Measurements from ENCODE around the gene WDFY3.
"Not testable (repeated sequence)": the region's sequence is repeated elsewhere in the genome, so short reads cannot be mapped to it uniquely, and the experiment has no call there.

WDFY3 gene

GRCh38 chr4:84666439-84666838, 300.1 kb downstream of the WDFY3 start:
- no peaks in the 10 kb centered on the region for H3K36me3 Mint-ChIP-seq (ENCODE audit: low read depth)
- H3K27ac Mint-ChIP-seq = no peak overlapping the region
- no peaks in the 10 kb centered on the region for H3K9me3 Mint-ChIP-seq
- no peaks in the 10 kb centered on the region for H3K27me3 Mint-ChIP-seq
- DNase-seq = no peak
- H3K4me3 Mint-ChIP-seq = no peak overlapping the region
- H3K4me1 Mint-ChIP-seq (ENCODE audit: low read depth) = no peaks in the 10 kb centered on the region

GRCh38 chr4:84664767-84665166, 301.7 kb downstream of the WDFY3 start:
- not testable (repeated sequence) for H3K36me3 Mint-ChIP-seq (ENCODE audit: low read depth); H3K4me3 Mint-ChIP-seq; H3K27ac Mint-ChIP-seq; DNase-seq; H3K9me3 Mint-ChIP-seq; H3K4me1 Mint-ChIP-seq (ENCODE audit: low read depth); H3K27me3 Mint-ChIP-seq

GRCh38 chr4:84661191-84661939, 305.1 kb downstream of the WDFY3 start:
- no peak for DNase-seq
- Mint-ChIP-seq H3K4me1 (ENCODE audit: low read depth) (no peaks in the 10 kb centered on the region), H3K27ac (no peak overlapping the region), H3K27me3 (peaks cover 8% of the 10 kb centered on the region), H3K9me3 (peaks cover 11% of the 10 kb centered on the region), H3K36me3 (ENCODE audit: low read depth) (no peaks in the 10 kb centered on the region), H3K4me3 (no peak overlapping the region)

- Mint-ChIP-seq H3K4me3 (no peak overlapping the region), H3K4me1 (ENCODE audit: low read depth) (no peaks in the 10 kb centered on the region), H3K27me3 (peaks cover 12% of the 10 kb centered on the region), H3K9me3 (peaks cover 12% of the 10 kb centered on the region), H3K27ac (no peak overlapping the region), H3K36me3 (ENCODE audit: low read depth) (no peaks in the 10 kb centered on the region)
- no peak for DNase-seq
Measured at GRCh38 chr4:84660606-84661005, 305.9 kb downstream of the WDFY3 start.

GRCh38 chr4:84652478-84652877, 314.0 kb downstream of the WDFY3 start:
- Mint-ChIP-seq H3K9me3 (peaks cover 5% of the 10 kb centered on the region), H3K4me1 (ENCODE audit: low read depth) (no peaks in the 10 kb centered on the region), H3K27ac (no peak overlapping the region), H3K36me3 (ENCODE audit: low read depth) (no peaks in the 10 kb centered on the region), H3K4me3 (no peak overlapping the region), H3K27me3 (peaks cover 9% of the 10 kb centered on the region)
- no peak for DNase-seq

GRCh38 chr4:84651499-84651898, 315.0 kb downstream of the WDFY3 start:
- Mint-ChIP-seq H3K27ac (no peak overlapping the region), H3K9me3 (peaks cover 2% of the 10 kb centered on the region), H3K4me1 (ENCODE audit: low read depth) (no peaks in the 10 kb centered on the region), H3K4me3 (no peak overlapping the region), H3K27me3 (peaks cover 5% of the 10 kb centered on the region), H3K36me3 (ENCODE audit: low read depth) (no peaks in the 10 kb centered on the region)
- DNase-seq = no peak

- DNase-seq = no peak
- Mint-ChIP-seq H3K4me1 (ENCODE audit: low read depth) (no peaks in the 10 kb centered on the region), H3K27me3 (no peaks in the 10 kb centered on the region), H3K9me3 (no peaks in the 10 kb centered on the region), H3K27ac (no peak overlapping the region), H3K36me3 (ENCODE audit: low read depth) (no peaks in the 10 kb centered on the region), H3K4me3 (no peak overlapping the region)
Measured at GRCh38 chr4:84648863-84649647, 317.4 kb downstream of the WDFY3 start.

GRCh38 chr4:84648178-84648577, 318.3 kb downstream of the WDFY3 start:
- H3K36me3 Mint-ChIP-seq (ENCODE audit: low read depth) = no peaks in the 10 kb centered on the region
- no peak overlapping the region for H3K4me3 Mint-ChIP-seq
- H3K9me3 Mint-ChIP-seq = no peaks in the 10 kb centered on the region
- no peaks in the 10 kb centered on the region for H3K27me3 Mint-ChIP-seq
- no peak for DNase-seq
- no peaks in the 10 kb centered on the region for H3K4me1 Mint-ChIP-seq (ENCODE audit: low read depth)
- no peak overlapping the region for H3K27ac Mint-ChIP-seq

- H3K27ac Mint-ChIP-seq = no peak overlapping the region
- no peaks in the 10 kb centered on the region for H3K4me1 Mint-ChIP-seq (ENCODE audit: low read depth)
- H3K27me3 Mint-ChIP-seq = no peaks in the 10 kb centered on the region
- no peaks in the 10 kb centered on the region for H3K36me3 Mint-ChIP-seq (ENCODE audit: low read depth)
- H3K4me3 Mint-ChIP-seq = no peak overlapping the region
- no peak for DNase-seq
- no peaks in the 10 kb centered on the region for H3K9me3 Mint-ChIP-seq
Measured at GRCh38 chr4:84647312-84647884, 319.1 kb downstream of the WDFY3 start.

GRCh38 chr4:84644087-84644486, 322.4 kb downstream of the WDFY3 start:
- no peaks in the 10 kb centered on the region for H3K27me3 Mint-ChIP-seq
- no peaks in the 10 kb centered on the region for H3K9me3 Mint-ChIP-seq
- no peaks in the 10 kb centered on the region for H3K36me3 Mint-ChIP-seq (ENCODE audit: low read depth)
- H3K27ac Mint-ChIP-seq = no peak overlapping the region
- no peaks in the 10 kb centered on the region for H3K4me1 Mint-ChIP-seq (ENCODE audit: low read depth)
- H3K4me3 Mint-ChIP-seq = no peak overlapping the region
- no peak for DNase-seq

- no peak for DNase-seq
- no peaks in the 10 kb centered on the region for H3K4me1 Mint-ChIP-seq (ENCODE audit: low read depth)
- no peaks in the 10 kb centered on the region for H3K36me3 Mint-ChIP-seq (ENCODE audit: low read depth)
- H3K4me3 Mint-ChIP-seq = no peak overlapping the region
- peaks cover 4% of the 10 kb centered on the region for H3K9me3 Mint-ChIP-seq
- no peaks in the 10 kb centered on the region for H3K27me3 Mint-ChIP-seq
- H3K27ac Mint-ChIP-seq = no peak overlapping the region
Measured at GRCh38 chr4:84639145-84639544, 327.3 kb downstream of the WDFY3 start.

GRCh38 chr4:84638092-84638491, 328.4 kb downstream of the WDFY3 start:
- H3K27me3 Mint-ChIP-seq = no peaks in the 10 kb centered on the region
- H3K36me3 Mint-ChIP-seq (ENCODE audit: low read depth) = no peaks in the 10 kb centered on the region
- no peak overlapping the region for H3K4me3 Mint-ChIP-seq
- DNase-seq = no peak
- H3K4me1 Mint-ChIP-seq (ENCODE audit: low read depth) = no peaks in the 10 kb centered on the region
- peaks cover 4% of the 10 kb centered on the region for H3K9me3 Mint-ChIP-seq
- H3K27ac Mint-ChIP-seq = no peak overlapping the region

- Mint-ChIP-seq H3K27me3 (no peaks in the 10 kb centered on the region), H3K4me3 (no peak overlapping the region), H3K27ac (no peak overlapping the region), H3K4me1 (ENCODE audit: low read depth) (no peaks in the 10 kb centered on the region), H3K36me3 (ENCODE audit: low read depth) (no peaks in the 10 kb centered on the region), H3K9me3 (peaks cover 4% of the 10 kb centered on the region)
- DNase-seq = no peak
Measured at GRCh38 chr4:84634961-84635360, 331.5 kb downstream of the WDFY3 start.

- no peaks in the 10 kb centered on the region for H3K27me3 Mint-ChIP-seq
- peaks cover 4% of the 10 kb centered on the region for H3K9me3 Mint-ChIP-seq
- no peaks in the 10 kb centered on the region for H3K4me1 Mint-ChIP-seq (ENCODE audit: low read depth)
- DNase-seq = no peak
- no peaks in the 10 kb centered on the region for H3K36me3 Mint-ChIP-seq (ENCODE audit: low read depth)
- no peak overlapping the region for H3K4me3 Mint-ChIP-seq
- no peak overlapping the region for H3K27ac Mint-ChIP-seq
Measured at GRCh38 chr4:84632092-84632491, 334.4 kb downstream of the WDFY3 start.

GRCh38 chr4:84631573-84631972, 334.9 kb downstream of the WDFY3 start:
- no peaks in the 10 kb centered on the region for H3K36me3 Mint-ChIP-seq (ENCODE audit: low read depth)
- no peak for DNase-seq
- H3K27ac Mint-ChIP-seq = no peak overlapping the region
- H3K9me3 Mint-ChIP-seq = peaks cover 4% of the 10 kb centered on the region
- H3K4me3 Mint-ChIP-seq = no peak overlapping the region
- H3K4me1 Mint-ChIP-seq (ENCODE audit: low read depth) = no peaks in the 10 kb centered on the region
- no peaks in the 10 kb centered on the region for H3K27me3 Mint-ChIP-seq
